ENCODE data around the gene GABRG3. TPM values are rescaled to one million over a fixed set of nuclear protein-coding genes. Genes with fewer than 3 reads are reported as not detected.

Gene GABRG3
- total RNA-seq, 1 experiment from 2014 or later = not detected

DNA sequence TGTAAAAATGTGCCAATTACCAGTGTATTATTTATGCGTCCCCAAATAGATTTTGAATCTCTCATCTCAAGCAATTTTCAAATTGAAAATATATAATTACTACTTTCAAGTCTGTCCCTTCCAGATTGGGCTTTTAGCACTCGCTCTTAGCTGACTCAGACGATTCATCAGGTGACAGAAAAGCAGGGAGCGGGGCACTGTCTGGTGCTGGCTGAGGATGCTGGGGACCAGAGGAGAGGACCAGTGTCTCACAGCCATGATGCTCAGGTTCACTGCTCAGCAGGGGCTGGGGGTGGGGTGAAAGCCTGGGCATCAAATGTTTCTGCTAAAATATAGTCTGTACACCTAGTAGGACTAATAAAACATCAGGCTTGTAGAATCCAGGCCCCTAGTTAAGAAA lies 199.9 kb downstream of the GABRG3 start:
- no peak overlapping the region for H3K27ac ChIP-seq (ENCODE audit: low read depth, low read length)
- no TSS peak for BruUV-seq (replicated peaks)
- H2AFZ ChIP-seq (ENCODE audit: low read depth, low read length, poor library complexity, severe bottlenecking) = no peak overlapping the region
- RAD21 ChIA-PET (ENCODE audit: low non-redundant PET in 1 of 2, low total read pairs in 2 of 2, uncharacterized antibody in 2 of 2, unreplicated experiment in 2 of 2) = no interaction called here
- intact Hi-C loops (cut with micrococcal nuclease) = no loop called here
- TF ChIP-seq, protein P1, sequence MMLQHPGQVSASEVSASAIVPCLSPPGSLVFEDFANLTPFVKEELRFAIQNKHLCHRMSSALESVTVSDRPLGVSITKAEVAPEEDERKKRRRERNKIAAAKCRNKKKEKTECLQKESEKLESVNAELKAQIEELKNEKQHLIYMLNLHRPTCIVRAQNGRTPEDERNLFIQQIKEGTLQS (IDR thresholded peaks at IDR 0.05) = no peak
- no peak for TF ChIP-seq EZH2 (IDR thresholded peaks at IDR 0.05)
- no peak for TF ChIP-seq EGR1 (IDR thresholded peaks at IDR 0.05; ENCODE audit: low read depth)
- no peak for TF ChIP-seq EZH2phosphoT487 (IDR thresholded peaks at IDR 0.05; ENCODE audit: borderline replicate concordance)
- TF ChIP-seq, protein P2, sequence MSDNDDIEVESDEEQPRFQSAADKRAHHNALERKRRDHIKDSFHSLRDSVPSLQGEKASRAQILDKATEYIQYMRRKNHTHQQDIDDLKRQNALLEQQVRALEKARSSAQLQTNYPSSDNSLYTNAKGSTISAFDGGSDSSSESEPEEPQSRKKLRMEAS (IDR thresholded peaks at IDR 0.05) = no peak
- no peak for TF ChIP-seq CBX3 (IDR thresholded peaks at IDR 0.05; ENCODE audit: low read depth)
- no peak for TF ChIP-seq POLR2AphosphoS5 (IDR thresholded peaks at IDR 0.05; ENCODE audit: low read depth, low read length)
- TF ChIP-seq TCF7L2 (IDR thresholded peaks at IDR 0.05; ENCODE audit: borderline replicate concordance, extremely low read depth, insufficient read depth, insufficient read length) = no peak
- TF ChIP-seq ZFX (IDR thresholded peaks at IDR 0.05) = no peak
- no peak for TF ChIP-seq SIN3A (IDR thresholded peaks at IDR 0.05; ENCODE audit: low read depth)
- TF ChIP-seq ZNF274 (IDR thresholded peaks at IDR 0.05; ENCODE audit: low read depth, low read length) = no peak
- TF ChIP-seq, protein P3, sequence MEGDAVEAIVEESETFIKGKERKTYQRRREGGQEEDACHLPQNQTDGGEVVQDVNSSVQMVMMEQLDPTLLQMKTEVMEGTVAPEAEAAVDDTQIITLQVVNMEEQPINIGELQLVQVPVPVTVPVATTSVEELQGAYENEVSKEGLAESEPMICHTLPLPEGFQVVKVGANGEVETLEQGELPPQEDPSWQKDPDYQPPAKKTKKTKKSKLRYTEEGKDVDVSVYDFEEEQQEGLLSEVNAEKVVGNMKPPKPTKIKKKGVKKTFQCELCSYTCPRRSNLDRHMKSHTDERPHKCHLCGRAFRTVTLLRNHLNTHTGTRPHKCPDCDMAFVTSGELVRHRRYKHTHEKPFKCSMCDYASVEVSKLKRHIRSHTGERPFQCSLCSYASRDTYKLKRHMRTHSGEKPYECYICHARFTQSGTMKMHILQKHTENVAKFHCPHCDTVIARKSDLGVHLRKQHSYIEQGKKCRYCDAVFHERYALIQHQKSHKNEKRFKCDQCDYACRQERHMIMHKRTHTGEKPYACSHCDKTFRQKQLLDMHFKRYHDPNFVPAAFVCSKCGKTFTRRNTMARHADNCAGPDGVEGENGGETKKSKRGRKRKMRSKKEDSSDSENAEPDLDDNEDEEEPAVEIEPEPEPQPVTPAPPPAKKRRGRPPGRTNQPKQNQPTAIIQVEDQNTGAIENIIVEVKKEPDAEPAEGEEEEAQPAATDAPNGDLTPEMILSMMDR (IDR thresholded peaks at IDR 0.05 in 2 of 3, conservative IDR thresholded peaks at IDR 0.05 in 1 of 3; ENCODE audit: borderline replicate concordance in 1 of 3, insufficient read depth in 1 of 3, low read depth in 2 of 3, low read length in 2 of 3) = no peak
- TF ChIP-seq FOSL1 (IDR thresholded peaks at IDR 0.05; ENCODE audit: low read depth) = no peak
- no peak for TF ChIP-seq SRF (IDR thresholded peaks at IDR 0.05; ENCODE audit: low read depth)
- no peak for TF ChIP-seq RAD21 (IDR thresholded peaks at IDR 0.05; ENCODE audit: low read depth)
- TF ChIP-seq, protein P4, sequence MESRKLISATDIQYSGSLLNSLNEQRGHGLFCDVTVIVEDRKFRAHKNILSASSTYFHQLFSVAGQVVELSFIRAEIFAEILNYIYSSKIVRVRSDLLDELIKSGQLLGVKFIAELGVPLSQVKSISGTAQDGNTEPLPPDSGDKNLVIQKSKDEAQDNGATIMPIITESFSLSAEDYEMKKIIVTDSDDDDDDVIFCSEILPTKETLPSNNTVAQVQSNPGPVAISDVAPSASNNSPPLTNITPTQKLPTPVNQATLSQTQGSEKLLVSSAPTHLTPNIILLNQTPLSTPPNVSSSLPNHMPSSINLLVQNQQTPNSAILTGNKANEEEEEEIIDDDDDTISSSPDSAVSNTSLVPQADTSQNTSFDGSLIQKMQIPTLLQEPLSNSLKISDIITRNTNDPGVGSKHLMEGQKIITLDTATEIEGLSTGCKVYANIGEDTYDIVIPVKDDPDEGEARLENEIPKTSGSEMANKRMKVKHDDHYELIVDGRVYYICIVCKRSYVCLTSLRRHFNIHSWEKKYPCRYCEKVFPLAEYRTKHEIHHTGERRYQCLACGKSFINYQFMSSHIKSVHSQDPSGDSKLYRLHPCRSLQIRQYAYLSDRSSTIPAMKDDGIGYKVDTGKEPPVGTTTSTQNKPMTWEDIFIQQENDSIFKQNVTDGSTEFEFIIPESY (IDR thresholded peaks at IDR 0.05; ENCODE audit: extremely low read depth, insufficient replicate concordance, low read length) = no peak
- TF ChIP-seq SP1 (IDR thresholded peaks at IDR 0.05; ENCODE audit: low read depth) = no peak
- no peak for TF ChIP-seq REST (IDR thresholded peaks at IDR 0.05; ENCODE audit: low read depth)
- no peak for TF ChIP-seq CEBPB (IDR thresholded peaks at IDR 0.05; ENCODE audit: low read depth)
- H3K9me2 ChIP-seq (ENCODE audit: insufficient read depth) = no peaks in the 10 kb centered on the region
- ATAC-seq = no peak
- no peak overlapping the region for H3K4me3 ChIP-seq (replicated peaks in 1 of 2; ENCODE audit: low read depth in 1 of 2, low read length in 2 of 2)
- no peak for DNase-seq (ENCODE audit: low read depth, low spot score)
- H3K36me3 ChIP-seq (ENCODE audit: control insufficient read depth in 1 of 2, insufficient read depth in 2 of 2, low read length in 2 of 2) = no peaks in the 10 kb centered on the region
- H3K9me3 ChIP-seq (ENCODE audit: control insufficient read depth in 1 of 2, insufficient read depth in 1 of 2, low read depth in 1 of 2, low read length in 2 of 2) = peaks cover 16 to 43% of the 10 kb centered on the region in 2 experiments; a peak in 2 of 4 replicates
- no peak overlapping the region for H3K4me2 ChIP-seq (ENCODE audit: low read length)
- CTCF ChIA-PET = no interaction called here
- H3K4me1 ChIP-seq (ENCODE audit: control insufficient read depth in 1 of 2, insufficient read depth in 2 of 2, low read length in 2 of 2) = no peaks in the 10 kb centered on the region
- H3K9ac ChIP-seq (ENCODE audit: low read length) = no peak overlapping the region
- no peaks in the 10 kb centered on the region for H4K20me1 ChIP-seq (ENCODE audit: insufficient read depth)
- POLR2A ChIA-PET = no interaction called here
- H3K27me3 ChIP-seq (ENCODE audit: insufficient read depth, low read length) = no peaks in the 10 kb centered on the region
- H3K79me2 ChIP-seq (ENCODE audit: insufficient read depth, low read length) = no peaks in the 10 kb centered on the region

Data from HCT116 (cell line).